DND-41 (cell line): ENCODE results near the gene CTSH.

Source experiments
- ATAC-seq: fragments of 200-7000 bp; cut with Tn5 transposase; 3 replicates; pipeline ENCODE4 v1.9.1; 2021; ENCODE audit warnings: low read depth; ENCODE audit not compliant: insufficient read depth
- DNase-seq: peaks from one replicate; pipeline ENCODE4 v3.0.0-alpha.2; 2020
- H2AFZ ChIP-seq: 2 replicates; pipeline ENCODE4 v1.6.0; 2012; ENCODE audit warnings: low read depth, low read length
- H3K27ac ChIP-seq: 2 replicates; pipeline ENCODE4 v1.5.1; 2012; ENCODE audit warnings: low read length, inconsistent platforms
- H3K27me3 ChIP-seq: fragments of 200-600 bp; sonication (generic); 2 replicates; pipeline ENCODE4 v1.6.0; 2012; ENCODE audit warnings: low read length, mild to moderate bottlenecking, inconsistent platforms; ENCODE audit not compliant: insufficient read depth, poor library complexity
- H3K36me3 ChIP-seq: 2 replicates; pipeline ENCODE4 v1.5.1; 2012; ENCODE audit warnings: low read length, inconsistent platforms; ENCODE audit not compliant: insufficient read depth
- H3K4me1 ChIP-seq: 2 replicates; pipeline ENCODE4 v1.5.1; 2012; ENCODE audit warnings: mild to moderate bottlenecking, low read length; ENCODE audit not compliant: insufficient read depth
- H3K4me2 ChIP-seq: 2 replicates; pipeline ENCODE4 v1.6.0; 2012; ENCODE audit warnings: mild to moderate bottlenecking, moderate library complexity, low read length, inconsistent platforms; ENCODE audit not compliant: insufficient read depth
- H3K4me3 ChIP-seq, 2 experiments: fragments of 200-600 bp in 1 of 2; shearing (Covaris generic) in 1 of 2; 2 replicates each; pipeline ENCODE4 v1.5.1; 2012 to 2016; ENCODE audit warnings: inconsistent platforms in 2 of 2, low read length in 2 of 2, mild to moderate bottlenecking in 2 of 2, low read depth in 1 of 2, moderate library complexity in 1 of 2
- H3K79me2 ChIP-seq: 2 replicates; pipeline ENCODE4 v1.6.0; 2012; ENCODE audit warnings: low read length, inconsistent platforms; ENCODE audit not compliant: insufficient read depth
- H3K9ac ChIP-seq: 2 replicates; pipeline ENCODE4 v1.6.0; 2012; ENCODE audit warnings: low read depth, mild to moderate bottlenecking, inconsistent platforms, low read length, moderate library complexity
- H3K9me3 ChIP-seq: 2 replicates; pipeline ENCODE4 v1.5.1; 2012; ENCODE audit warnings: low read length, moderate library complexity, mild to moderate bottlenecking, inconsistent platforms; ENCODE audit not compliant: insufficient read depth, severe bottlenecking
- H4K20me1 ChIP-seq: 2 replicates; pipeline ENCODE4 v1.6.0; 2012; ENCODE audit warnings: low read length; ENCODE audit not compliant: insufficient read depth
- EZH2 ChIP-seq: IDR thresholded peaks from 3 replicates; pipeline ENCODE4 v1.6.1; 2012; ENCODE audit warnings: borderline replicate concordance, low read depth, mild to moderate bottlenecking, moderate library complexity, low read length, inconsistent platforms; ENCODE audit not compliant: severe bottlenecking
- TF ChIP-seq, protein P1 (sequence below): IDR thresholded peaks from 2 replicates; pipeline ENCODE4 v1.5.1; 2012; ENCODE audit warnings: borderline replicate concordance, low read length, moderate library complexity, mild to moderate bottlenecking; ENCODE audit not compliant: poor library complexity, severe bottlenecking; ENCODE audit errors: extremely low read depth

CTSH gene

DNA sequence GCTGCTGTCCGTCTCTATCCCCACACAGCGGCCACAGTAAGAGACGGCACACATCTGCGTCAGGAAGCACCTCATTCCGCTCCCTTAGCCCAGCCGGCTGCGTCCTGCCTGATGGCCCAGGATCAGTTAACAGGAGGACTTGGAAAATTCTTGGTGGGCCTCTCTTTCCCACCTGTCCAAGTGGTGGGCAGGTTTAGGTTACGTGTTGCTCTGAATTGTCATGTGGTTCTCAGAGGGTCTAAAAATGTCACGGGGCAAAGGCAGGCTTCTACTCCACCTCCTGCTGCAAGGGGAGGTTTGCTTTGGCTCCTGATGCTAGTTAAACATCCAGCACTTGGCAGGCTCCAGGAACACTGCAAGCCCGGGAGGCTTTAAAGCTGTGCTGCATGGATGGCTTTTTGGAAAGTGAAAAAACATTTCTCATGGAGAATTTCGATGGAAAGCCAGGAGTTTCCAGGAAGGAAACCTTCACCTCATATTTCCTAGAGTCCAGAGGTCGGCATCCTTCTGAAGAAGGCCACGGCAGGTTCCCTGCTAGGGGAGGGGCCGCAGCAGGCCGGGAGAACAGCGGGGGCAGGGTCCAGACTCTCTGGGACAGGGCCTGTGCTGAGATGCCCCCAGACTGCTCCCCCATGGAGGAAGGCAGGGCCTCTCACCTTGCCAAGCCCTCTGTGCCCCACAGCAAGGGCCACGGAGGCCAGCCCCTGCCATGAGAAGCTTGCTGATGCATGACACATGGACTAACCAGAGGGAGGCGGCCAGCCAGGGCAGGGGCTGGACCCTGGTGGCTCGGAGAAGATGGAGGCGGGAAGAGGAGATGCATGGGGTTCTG, 10.8 kb downstream of the CTSH start:
- TF ChIP-seq, protein P1, sequence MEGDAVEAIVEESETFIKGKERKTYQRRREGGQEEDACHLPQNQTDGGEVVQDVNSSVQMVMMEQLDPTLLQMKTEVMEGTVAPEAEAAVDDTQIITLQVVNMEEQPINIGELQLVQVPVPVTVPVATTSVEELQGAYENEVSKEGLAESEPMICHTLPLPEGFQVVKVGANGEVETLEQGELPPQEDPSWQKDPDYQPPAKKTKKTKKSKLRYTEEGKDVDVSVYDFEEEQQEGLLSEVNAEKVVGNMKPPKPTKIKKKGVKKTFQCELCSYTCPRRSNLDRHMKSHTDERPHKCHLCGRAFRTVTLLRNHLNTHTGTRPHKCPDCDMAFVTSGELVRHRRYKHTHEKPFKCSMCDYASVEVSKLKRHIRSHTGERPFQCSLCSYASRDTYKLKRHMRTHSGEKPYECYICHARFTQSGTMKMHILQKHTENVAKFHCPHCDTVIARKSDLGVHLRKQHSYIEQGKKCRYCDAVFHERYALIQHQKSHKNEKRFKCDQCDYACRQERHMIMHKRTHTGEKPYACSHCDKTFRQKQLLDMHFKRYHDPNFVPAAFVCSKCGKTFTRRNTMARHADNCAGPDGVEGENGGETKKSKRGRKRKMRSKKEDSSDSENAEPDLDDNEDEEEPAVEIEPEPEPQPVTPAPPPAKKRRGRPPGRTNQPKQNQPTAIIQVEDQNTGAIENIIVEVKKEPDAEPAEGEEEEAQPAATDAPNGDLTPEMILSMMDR, result no peak
- TF ChIP-seq EZH2, result no peak
- ATAC-seq, result no peak
- Histone ChIP-seq H3K4me1 (peaks cover 13% of the 10 kb centered on the region), H3K9me3 (no peaks in the 10 kb centered on the region), H3K79me2 (no peaks in the 10 kb centered on the region), H3K36me3 (no peaks in the 10 kb centered on the region), H3K9ac (no peak overlapping the region), H3K4me2 (no peak overlapping the region), H4K20me1 (no peaks in the 10 kb centered on the region), H3K27me3 (no peaks in the 10 kb centered on the region), H3K27ac (no peak overlapping the region), H2AFZ (no peak overlapping the region), H3K4me3 (no peak overlapping the region)
- DNase-seq, result no peak

DNA sequence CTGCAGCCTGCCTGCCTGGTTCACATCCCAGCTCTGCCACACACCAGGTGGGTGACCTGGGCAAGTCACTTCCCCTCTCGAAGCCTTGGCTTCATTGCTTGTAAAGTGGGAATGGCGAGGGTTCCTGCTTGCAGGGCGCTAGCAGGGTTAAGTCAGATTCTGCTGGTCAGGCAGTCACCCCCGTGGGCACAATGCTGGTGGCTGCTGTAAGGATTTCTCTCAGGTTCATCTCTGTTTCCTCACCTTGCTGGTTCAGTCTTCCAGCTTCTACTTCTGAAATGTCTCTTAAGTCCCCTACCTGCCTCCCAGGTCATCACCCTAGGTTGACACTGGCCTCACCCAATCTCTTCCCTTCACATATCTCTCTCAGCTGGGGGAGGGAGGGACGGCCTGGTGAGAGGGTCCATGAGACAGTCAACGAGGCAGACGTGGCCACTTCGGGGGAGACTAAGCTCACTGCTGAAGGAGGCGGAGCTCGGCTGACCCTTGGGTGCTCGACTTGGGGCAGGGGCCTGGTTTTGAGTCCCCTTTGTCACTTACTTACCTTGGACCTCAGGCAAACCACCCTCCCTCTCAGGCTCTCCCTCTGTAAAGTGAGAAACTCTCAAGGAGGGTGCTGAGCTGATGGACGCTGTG, 11.5 kb downstream of the CTSH start:
- Histone ChIP-seq H2AFZ (no peak overlapping the region), H3K27me3 (no peaks in the 10 kb centered on the region), H3K4me3 (no peak overlapping the region), H3K9ac (no peak overlapping the region), H3K36me3 (no peaks in the 10 kb centered on the region), H4K20me1 (no peaks in the 10 kb centered on the region), H3K4me1 (peaks cover 13% of the 10 kb centered on the region), H3K79me2 (no peaks in the 10 kb centered on the region), H3K9me3 (no peaks in the 10 kb centered on the region), H3K4me2 (no peak overlapping the region), H3K27ac (no peak overlapping the region)
- no peak for ATAC-seq
- no peak for DNase-seq
- TF ChIP-seq EZH2, result no peak
- TF ChIP-seq, protein P1, result no peak

DNA sequence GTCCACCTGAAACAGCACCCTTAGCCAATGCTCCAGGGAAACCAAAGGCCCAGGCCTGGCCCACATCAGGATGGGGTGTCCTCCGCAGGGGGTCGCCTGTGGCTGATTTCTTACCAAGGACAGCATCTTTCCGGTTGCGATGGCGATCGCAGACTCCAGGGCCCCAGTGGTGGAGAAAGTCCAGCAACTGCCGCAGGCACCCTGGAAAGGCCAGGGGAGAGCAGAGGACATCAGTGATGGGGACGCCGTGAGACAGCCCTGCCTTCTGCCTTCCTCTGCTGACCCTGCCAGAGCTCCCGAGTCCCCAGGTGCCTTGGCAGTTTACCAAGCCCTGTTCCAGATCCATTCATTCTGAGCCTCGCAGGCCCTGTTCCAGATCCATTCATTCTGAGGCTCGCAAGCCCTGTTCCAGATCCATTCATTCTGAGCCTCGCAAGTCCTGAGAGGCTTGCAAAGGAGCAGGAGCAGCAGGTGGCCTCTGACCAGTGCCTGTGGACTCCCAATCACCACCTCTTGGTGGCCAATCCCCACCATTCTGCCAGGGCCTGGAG, 12.5 kb downstream of the CTSH start:
- no peak overlapping the region for H3K4me3 ChIP-seq
- no peaks in the 10 kb centered on the region for H4K20me1 ChIP-seq
- H3K79me2 ChIP-seq, result no peaks in the 10 kb centered on the region
- H3K9me3 ChIP-seq, result no peaks in the 10 kb centered on the region
- 0 out of 2 replicates have a peak, but pooled peaks cover 3% of the 10 kb centered on the region for H3K36me3 ChIP-seq
- DNase-seq (no peak), ATAC-seq (no peak)
- H3K4me1 ChIP-seq, result peaks cover 6% of the 10 kb centered on the region
- H3K27ac ChIP-seq, result no peak overlapping the region
- H3K27me3 ChIP-seq, result no peaks in the 10 kb centered on the region
- H2AFZ ChIP-seq, result no peak overlapping the region
- no peak for TF ChIP-seq EZH2
- TF ChIP-seq, protein P1, result no peak
- no peak overlapping the region for H3K9ac ChIP-seq
- H3K4me2 ChIP-seq, result no peak overlapping the region
